Measurements from ENCODE around the gene MRPS6. TPM values are rescaled to one million over a fixed set of nuclear protein-coding genes. Genes with fewer than 3 reads are reported as not detected.

MRPS6 gene
- polyA plus RNA-seq, 4 donors: 129 to 152 (median 137) TPM

DNA sequence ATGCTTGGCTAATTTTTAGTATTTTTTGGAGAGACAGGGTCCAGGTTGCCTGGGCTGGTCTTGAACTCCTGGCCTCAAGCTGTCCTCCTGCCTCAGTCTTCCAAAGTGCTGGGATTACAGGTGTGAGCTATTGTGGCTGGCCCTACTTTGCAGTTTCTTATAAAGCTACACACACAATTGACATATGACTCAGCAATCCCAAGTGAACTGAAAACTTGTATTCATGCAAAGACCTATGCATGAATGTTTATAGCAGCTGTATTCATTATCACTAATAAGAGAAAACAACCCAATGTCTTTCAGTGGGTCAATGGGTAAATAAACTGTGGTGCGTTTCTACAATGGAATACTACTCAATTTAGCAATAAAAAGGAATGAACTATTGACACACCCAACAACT, 103.1 kb downstream of the MRPS6 start:
- no peak for DNase-seq (ENCODE audit: low read depth in 4 of 4, low spot score in 3 of 4)

GRCh38 chr21:34177919-34178567, 104.7 kb downstream of the MRPS6 start:
- DNase-seq (ENCODE audit: low read depth in 4 of 4, low spot score in 3 of 4): no peak

- DNase-seq (ENCODE audit: low read depth in 4 of 4, low spot score in 3 of 4): no peak
Measured at GRCh38 chr21:34179204-34179935, 106.0 kb downstream of the MRPS6 start.

GRCh38 chr21:34180407-34180806, 107.0 kb downstream of the MRPS6 start:
- DNase-seq (ENCODE audit: low read depth in 4 of 4, low spot score in 3 of 4): no peak

DNA sequence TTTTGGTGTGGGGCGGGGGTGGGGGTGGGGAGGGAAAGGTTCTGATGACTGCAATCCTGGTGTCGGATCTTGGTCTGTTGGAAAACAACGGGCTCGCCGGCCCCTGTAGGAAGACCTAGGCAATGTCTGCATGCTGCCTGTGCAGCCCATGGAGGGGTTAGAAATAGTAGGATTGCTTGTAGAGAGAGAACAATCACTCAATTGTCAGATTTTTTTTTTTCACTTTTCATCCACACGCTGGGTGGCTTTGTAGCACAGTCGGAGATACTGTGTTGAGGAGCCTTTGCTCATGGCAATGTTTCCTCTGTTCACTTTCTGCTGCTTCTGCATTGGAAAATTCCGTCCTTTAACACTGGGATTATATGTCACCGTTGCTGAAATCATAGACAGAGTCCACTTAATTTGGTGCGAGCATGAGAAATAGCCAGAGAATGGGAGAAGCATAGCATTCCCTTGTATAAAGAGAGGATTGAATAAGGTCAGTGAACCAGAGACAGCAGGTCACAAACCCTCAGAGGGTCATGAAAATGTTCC, 107.5 kb downstream of the MRPS6 start:
- no peak for DNase-seq (ENCODE audit: low read depth in 4 of 4, low spot score in 3 of 4)

DNA sequence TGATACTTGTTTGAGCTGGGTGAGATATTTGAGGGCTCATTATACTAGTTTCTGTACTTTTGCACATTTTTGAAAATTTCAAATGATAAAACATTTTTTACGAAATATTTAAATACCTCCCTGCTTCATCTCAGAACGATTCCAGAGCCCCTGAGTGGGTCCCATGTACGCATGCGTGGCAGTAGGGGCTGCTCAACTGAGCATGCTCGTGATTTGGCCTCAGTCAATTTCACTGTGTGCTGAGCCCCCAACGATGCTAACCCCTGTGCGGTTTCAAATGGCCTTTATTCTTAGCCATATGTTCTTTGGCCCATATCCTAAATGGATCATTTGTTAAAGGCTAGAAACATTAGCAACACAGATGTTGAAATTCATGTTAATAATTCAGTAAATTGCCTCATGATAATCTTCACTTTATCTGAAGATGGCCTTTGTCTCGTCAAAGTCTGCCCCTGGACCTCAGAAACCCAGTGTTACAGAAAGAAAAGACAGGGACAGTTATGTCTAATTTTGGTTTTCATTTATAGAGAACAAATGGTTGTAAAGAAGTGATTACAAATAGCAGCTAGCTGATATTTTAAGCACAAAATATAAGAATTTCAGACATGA, 108.2 kb downstream of the MRPS6 start:
- no peak for DNase-seq (ENCODE audit: low read depth in 4 of 4, low spot score in 3 of 4)

DNA sequence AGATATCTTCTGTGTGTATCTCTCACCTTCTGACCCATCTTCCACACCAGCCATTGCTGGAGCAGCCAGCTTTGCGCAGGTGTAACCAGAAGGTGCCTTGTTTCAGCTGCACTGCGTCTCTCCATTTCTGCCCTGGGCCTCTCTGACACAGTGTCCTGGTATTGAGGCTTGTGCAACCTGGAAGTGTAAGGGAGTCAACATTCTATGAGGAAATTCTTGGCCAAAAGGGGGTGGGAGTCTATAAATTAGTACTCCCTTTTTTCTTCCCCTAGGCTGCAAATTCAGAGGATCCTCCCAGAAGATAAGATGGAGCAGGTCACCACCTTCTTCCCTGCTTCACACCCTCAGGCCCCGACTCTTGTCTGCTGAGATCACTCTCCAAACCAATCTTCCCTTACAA, 109.1 kb downstream of the MRPS6 start:
- no peak for DNase-seq (ENCODE audit: low read depth in 4 of 4, low spot score in 3 of 4)

- no peak for DNase-seq (ENCODE audit: low read depth in 4 of 4, low spot score in 3 of 4)
Measured at GRCh38 chr21:34183331-34183928, 110.1 kb downstream of the MRPS6 start.

- no peak for DNase-seq (ENCODE audit: low read depth in 4 of 4, low spot score in 3 of 4)
Measured at GRCh38 chr21:34184232-34184631, 110.9 kb downstream of the MRPS6 start.

DNA sequence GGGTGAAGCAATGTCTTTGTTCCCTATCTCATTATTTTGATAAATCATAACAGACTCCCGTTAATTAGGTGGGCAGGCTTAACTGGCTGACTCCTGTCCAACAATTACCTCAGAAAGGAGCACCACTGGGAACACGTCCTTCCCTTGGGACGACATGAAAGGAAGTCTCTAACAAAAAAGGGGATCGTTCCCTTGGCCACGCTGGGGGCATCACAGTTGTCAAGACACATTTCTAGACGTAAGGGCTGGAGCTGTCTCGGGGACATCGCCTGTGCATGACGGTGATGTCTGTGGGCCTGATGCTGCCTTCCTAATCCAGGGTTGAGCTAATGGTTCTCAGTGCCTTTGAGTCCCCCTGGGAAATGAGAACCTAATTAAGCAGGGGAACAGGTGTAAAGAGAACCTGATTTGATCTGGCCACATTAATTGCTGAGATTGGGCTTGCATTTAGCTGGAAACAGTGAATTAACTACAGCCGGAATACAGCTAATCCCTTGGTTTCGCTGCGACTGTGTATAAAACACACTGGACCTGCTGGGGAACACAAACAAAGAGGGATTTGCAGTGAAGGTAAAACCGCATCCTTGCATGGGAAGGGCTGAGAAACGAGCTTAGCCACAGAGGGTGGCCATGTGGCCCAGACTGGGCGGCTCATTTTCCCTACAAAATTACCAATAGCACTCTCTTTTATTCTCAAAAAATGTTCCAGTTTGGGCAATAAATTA, 111.8 kb downstream of the MRPS6 start:
- no peak for DNase-seq (ENCODE audit: low read depth in 4 of 4, low spot score in 3 of 4)

DNA sequence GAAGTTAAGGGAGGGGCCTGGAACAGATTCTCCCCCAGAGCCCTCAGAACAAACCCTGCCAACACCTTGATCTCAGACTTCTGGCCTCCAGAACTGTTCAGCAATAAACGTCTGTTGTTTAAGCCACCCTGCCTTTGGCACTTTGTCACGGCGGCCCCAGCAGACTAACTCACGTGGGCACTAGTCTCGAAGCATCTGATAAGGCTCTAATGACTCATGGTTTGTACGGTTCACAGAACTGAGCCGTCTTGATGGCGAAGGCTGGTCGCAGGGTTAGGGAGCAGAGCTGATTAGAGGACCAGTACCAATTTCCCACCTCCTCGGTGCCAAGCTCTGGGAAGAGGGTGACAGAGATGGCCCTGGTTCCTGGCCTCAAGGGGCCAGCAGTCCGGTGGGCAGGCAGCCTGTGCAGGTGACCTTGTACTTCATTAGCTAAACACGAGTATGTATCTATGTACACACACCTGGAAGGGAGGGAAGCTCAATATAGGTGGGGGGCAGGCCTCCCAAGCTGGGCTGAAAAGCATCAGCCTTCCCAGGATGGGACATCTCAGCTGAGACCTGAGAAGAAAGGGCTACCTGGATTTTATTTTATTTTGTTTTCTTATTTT, 112.8 kb downstream of the MRPS6 start:
- DNase-seq (ENCODE audit: low read depth in 4 of 4, low spot score in 3 of 4): no peak

DNA sequence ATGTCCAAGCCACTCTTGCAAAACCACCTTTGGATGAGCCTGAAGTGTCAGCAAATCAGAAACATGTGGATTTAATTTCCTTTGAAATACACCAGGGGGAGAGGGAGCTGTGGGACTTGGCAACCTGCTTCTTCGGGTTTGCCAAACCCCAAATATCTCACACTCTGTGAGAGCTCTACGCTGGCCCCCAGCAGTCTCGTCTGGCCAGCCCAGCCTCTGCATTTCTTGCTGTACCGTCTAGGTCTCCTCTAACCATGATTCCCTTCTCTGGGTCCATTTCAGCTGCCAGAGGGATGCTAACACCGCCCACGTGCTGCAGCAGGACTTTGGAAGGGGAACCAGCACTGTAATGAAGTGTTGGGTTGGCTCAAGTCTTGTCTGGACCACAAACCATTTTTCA, 114.6 kb downstream of the MRPS6 start:
- no peak for DNase-seq (ENCODE audit: low read depth in 4 of 4, low spot score in 3 of 4)

DNA sequence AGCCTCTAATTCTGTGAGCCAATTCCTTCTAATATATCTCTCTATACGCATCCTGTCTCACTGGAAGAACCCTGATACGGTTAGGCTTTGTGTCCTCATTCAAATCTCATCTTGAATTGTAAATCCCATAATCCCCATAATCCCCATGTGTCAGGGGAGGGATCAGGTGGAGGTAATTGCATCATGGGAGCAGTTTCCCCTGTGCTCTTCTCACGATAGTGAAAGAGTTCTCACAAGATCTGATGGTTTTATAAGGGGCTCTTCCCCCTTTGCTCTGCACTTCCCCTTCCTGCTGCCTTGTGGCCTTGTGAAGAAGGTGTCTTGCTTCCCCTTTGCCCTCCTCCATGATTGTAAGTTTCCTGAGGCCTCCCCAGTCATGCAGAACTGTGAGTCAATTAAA, 116.1 kb downstream of the MRPS6 start:
- DNase-seq (ENCODE audit: low read depth in 4 of 4, low spot score in 3 of 4): no peak

- no peak for DNase-seq (ENCODE audit: low read depth in 4 of 4, low spot score in 3 of 4)
Measured at GRCh38 chr21:34190576-34191321, 117.4 kb downstream of the MRPS6 start.

- DNase-seq (ENCODE audit: low read depth in 4 of 4, low spot score in 3 of 4): no peak
Measured at GRCh38 chr21:34191876-34192275, 118.5 kb downstream of the MRPS6 start.

Measured in right renal pelvis (tissue), 4 donors.